CD4-positive, alpha-beta T cell treated with Interleukin-6 at 100 ng/mL for 8 hours (primary cell): Measurements from ENCODE around the gene RPF1.
A peak's percentile ranks its signal among the peaks of the same experiment; 100 is the strongest.
"Not testable (repeated sequence)": the region's sequence is repeated elsewhere in the genome, so short reads cannot be mapped to it uniquely, and the experiment has no call there.

ENCODE experiments used
- DNase-seq: peaks from one replicate; pipeline ENCODE4 v3.0.0-alpha.2; 2020; ENCODE audit warnings: mixed read lengths, low spot score

The RPF1 gene

DNA sequence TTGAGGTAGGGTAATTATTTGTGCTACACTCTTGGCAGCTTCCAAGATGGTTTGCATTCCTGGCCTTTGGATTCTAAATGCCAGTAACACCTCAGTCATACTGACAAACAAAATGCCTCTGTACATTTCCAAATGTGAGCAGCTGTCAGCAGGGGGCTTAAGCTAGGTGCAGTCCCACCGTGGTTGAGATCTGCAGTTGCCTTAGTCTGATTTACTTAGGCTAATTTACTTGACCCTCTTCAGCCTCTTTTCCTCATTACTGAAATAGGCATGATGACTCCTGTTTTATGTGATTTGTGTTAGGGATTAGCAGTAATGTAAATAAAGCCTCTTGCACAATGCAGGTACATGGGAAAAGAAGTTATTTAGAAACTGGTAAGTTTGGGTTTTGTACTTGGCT lies 13.7 kb downstream of the RPF1 start:
- DNase-seq: no peak

DNA sequence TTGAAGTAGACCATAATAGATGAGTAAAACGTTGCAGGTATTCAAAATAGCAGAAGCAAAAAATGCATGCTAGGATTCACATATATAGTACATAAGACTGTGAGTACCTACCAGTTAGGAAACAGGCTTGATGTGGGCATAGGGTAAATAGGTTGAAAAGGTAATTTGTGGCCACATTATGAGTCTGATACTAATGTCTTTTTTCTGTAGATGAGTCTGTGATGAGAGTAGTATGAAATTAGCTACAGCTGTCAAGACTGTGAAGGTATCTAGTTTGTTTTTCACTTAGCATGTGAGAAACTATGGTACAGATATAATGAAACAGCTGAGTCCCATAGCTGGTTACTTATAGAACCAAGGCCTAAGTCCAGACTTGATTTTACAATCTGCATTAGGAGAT lies 14.7 kb downstream of the RPF1 start:
- no peak for DNase-seq

DNA sequence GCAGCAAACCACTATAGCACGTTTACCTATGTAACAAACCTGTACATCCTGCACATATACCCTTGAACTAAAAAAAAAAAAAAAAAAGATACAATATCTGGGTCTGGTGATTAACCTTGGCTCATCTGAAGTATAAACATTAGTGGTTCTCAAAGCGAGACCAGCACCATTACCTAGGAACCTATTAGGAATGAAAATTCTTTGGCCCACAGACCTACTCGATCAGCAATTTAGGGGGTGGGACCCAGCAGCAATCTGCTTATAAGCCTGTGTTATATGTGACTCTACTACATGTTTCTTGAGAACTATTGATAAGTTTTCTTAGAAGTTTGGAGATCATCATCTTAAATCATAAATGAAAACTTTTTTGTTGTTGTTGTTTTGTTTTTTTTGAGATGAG lies 17.4 kb downstream of the RPF1 start:
- DNase-seq: no peak

DNA sequence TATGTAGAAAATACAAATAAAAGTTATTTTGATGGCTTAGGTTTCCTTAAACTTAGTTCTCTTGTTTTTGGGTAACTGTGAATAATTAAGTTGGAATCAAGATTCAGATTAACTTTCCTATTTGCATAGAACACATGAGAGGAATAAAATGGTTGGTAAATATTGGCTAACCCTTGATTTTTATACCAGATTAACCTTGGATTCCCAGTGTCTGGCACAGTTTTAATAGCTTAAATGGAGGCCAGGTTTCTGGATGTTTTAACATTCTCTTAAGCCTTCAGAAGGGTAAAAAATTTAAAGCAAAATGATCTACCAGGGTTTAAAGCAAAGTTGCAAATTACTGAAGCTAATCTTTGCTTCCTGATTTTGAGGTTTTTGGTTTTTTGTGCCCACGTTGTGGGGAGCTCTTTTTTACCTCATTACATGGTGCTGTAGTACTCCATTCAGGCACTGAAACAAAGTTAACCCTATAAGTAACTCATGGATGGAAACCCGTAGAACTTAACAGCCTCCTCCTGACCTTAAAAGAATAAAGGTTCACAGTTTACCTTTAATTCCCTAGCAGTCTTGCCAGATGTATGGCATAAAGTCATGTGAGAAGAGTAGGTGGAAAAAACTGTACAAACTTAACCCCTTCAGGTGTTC lies 18.7 kb downstream of the RPF1 start:
- DNase-seq: no peak

DNA sequence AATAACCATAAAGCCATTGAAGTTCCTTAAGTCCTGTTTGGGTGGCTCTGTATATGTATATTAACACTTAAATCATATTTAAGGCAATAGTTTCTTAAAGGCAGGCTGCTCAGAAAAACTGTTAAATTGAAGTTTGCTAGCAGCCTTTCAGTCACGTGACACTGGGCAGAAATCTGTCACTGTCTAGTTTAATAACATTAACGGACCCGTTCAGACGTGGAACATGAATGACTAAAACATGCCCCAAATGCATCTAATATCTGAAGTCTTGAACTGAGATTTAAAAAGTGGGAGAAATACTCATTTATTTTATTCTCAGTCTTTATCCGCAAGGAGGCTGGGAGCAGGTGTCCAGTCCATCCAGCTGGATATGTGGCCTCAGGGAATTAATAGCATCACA lies 23.9 kb downstream of the RPF1 start:
- no peak for DNase-seq

DNA sequence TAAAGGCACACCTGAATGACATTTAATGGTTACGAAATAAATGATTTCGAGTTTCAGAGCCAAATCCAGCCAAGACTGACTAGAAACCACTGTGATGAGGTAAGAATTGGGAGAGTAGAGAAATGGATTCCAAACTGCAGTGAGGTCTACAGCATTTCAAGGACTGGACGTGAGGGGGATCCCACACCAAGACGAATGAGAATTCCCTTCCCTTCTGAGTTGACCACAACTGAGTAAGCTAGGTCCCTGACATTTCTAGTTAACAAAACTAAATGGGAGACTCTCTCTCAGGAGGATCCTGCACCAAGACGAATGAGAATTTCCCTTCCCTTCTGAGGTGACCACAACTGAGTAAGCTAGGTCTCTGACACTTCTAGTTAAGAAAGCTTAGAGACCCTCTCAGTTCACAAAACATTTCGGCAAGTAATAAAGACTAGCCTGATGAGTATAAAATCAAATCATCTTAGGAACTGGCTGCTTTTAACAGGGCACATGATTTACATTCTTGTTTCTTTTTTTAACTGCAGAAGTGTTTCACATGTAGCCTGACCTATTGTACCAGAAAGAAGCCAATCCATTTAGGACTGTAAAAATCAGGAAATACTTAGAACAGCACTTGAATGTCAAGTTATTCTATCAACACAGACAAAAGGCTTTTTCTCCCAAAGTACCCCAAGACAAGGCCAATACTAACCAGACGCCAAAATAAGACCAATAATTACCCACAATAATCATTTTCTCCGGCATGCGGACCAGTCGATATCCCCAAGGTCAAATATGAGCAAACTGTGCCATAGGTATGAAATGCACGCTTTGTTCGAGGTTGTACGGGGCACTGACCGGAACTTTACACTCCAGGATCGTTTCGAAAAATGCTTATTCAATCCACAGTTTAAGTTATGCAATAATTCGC lies 25.8 kb downstream of the RPF1 start:
- DNase-seq: no peak

DNA sequence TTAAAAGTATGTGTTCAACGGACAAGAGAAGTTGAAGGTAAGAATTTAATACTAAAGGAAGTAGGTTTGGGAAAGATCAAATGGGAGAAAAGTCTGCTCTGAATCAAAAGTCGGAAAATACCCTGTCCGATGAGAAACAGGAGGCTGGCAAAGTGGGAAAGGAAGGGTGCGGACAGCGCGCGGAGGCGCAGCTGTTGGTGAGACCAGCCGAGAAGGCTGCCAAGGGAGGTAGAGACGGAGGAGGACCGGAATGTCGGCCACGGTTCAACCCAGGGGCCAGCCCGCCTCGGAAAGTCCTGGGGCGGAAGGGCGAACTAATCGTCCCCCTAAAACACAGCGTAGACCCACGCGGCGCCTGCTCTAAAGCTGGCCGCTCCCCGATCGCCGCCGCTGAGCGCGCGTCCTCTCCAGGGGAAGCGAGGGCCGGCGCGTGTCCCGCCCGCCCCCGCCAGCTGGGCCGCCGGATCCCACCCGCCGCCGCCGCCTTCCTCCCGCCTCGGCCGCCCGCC lies 26.5 kb downstream of the RPF1 start:
- DNase-seq: no peak

DNA sequence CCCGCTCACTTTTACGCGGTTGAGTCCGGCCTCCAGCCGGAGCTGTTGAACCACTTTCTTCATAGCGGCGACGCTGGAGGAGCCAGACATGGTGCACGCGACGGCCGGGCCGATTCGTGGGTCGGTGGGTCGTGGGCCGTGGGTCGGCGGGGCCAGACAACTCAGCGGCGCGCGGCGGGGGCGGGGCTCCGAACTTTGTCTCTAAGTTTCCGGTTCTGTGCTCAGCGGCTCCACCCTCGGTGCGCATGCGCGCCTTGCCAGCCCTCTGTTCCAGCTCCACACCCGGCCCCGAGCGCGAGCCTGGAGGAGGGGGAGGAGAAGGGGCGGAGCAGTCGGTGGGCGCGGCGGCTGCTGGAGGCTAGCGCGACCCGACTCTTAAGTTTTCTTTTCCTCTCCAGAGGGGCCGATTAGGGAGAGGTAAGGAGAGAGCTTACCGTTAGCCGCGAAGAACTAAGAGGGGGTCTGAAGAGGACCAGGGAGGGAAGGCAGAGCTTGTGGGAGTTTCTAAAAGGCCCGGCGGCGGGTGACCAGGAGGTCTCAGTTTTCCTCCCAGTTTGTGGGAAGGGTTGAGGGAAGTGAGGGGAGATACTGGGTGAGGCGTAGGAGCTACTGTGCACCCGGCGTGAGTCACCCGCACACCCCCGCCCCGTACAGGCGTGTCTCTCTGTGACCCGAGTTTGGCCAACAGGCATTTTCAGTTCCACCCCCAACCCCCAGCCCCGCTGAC lies 27.1 kb downstream of the RPF1 start, which contains the start of the genes GNG5 and SPATA1:
Gene GNG5 (minus strand): TSS at position 580 of the 727 bp plus-strand sequence. CDS start 490 bp downstream, at position 90.
Gene SPATA1 (plus strand): TSS at position 385 of the 727 bp plus-strand sequence. CDS start 9,974 bp downstream, outside the sequence.
- peak; percentile 97 for DNase-seq

DNA sequence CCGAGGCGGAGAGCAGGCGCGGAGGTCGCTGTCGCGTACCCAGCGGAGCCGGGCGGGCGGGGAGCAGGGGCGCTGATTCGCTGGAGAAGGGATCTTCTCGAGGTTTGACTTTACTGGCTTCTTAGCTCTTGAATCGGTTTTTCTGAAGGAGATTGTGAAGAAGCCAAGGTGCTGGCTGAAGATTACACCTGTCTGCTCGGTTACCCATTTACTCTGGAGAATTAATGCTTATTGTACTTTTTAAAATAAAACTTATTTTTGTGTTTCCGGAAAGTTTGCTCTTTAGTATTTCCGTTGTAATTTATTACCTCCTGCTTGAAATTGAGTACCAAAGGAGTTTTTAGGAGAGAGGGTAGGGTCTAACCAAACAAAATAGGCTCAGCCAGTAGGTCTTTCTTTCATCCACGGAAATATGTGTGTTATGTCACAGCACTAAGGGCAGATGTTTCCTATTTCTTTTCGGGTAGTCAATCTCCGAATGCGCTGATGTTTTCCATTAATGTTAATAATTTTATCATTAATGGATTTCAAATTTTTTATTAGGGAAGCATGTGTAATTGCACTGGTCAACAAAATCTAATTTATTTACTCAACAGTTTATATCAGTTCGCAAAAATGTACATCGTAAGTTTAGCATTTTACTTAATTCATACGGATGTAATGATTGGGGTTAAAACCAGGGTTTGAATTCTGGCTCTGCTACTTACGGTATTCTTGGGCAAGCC lies 27.8 kb downstream of the RPF1 start:
- no peak for DNase-seq

DNA sequence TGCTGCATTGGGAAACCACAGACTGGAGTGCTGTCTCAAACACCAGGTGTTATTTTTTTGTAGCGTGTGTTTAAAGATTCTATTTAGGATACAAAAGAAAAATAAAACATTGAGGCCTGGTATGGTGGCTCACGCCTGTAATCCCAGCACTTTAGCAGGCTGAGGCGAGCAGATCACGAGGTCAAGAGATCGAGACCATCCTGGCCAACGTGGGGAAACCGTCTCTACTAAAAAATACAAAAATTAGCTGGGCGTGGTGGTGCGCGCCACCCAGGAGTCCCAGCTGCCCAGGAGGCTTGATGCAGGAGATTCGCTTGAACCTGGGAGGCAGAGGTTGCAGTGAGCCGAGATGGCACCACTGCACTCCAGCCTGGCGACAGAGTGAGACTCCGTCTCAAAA lies 28.8 kb downstream of the RPF1 start:
- not testable (repeated sequence) for DNase-seq

DNA sequence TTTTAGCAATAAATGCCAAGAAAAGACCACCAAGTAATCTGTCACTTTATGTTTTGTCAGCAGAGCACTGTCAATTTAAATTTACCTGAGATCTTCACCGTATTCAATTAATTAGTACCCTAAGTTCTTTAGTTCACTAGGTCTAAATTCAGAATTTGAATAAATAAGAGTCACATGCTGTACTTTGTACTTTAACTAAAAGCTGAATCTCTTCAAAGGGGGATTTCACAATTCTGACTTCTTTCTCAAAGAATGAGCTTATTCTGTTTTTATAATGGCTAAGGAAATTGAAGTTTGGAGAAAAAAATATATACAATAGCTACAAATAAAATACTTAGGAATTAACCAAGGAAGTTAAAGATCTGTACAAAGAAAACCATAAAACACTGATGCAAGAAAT lies 29.4 kb downstream of the RPF1 start:
- DNase-seq: no peak

DNA sequence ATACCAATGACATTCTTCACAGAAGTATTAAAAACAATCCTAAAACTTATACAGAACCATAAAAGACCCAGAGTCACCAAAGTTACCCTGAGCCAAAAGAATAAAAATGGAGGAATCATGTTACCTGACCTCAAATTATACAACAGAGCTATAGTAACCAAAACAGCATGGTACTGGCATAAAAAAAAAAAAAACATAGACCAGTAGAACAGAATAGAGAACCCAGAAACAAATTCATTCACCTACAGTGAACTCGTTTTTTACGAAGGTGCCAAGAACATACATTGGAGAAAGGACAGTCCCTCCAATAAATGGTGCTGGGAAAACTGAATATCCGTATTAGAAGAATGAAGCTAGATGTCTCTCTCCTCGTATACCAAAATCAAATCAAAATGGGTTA lies 30.0 kb downstream of the RPF1 start:
- DNase-seq: no peak

DNA sequence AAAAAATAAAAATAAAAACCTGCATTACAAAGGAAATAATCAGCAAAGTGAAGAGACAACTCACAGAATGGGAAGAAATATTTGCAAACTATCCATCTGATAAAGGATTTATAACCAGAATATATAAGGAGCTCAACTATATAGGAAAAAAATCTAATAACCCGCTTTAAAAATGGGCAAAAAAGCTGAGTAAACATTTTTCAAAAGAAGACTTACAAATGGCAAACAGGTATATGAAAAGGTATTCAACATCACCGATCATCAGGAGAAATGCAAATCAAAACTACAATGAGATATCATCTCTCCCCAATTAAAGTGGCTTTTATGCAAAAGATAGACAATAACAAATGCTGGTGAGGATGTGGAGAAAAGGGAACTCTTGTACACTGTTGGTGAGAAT lies 31.1 kb downstream of the RPF1 start:
- no peak for DNase-seq

DNA sequence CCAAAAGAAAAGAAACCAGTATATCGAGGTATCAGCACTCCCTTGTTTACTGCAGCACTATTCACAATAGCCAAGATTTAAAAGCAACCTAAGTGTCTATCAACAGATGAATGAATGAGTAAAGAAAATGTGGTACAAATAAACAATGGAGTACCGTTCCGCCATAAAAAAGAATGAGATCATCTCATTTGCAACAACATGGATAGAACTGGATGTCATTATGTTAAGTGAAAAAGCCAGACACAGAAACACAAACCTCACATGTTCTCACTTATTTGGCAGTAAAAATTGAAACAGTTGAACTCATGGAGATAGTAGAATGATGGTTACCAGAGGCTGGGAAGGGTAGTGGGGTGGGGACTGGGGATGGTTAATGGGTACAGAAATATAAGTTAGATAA lies 31.6 kb downstream of the RPF1 start:
- no peak for DNase-seq

DNA sequence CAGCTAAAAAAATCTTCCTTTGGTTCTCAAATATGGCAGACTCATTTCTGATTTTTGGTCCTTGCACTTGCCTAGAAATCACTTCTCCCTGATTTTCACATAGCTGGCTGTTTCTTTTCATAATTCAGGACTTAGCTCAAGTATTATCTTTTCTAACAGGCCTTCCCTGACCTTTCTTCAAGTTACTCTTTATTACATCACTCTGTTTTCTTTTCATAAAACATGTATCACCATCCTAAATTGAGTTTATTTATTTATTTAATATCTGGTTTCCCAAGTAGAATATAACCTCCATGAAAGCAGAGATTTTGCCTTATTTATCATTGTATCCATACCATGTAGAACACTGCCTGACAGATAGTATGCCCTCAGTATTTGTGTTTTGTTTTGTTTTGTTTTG lies 45.5 kb downstream of the RPF1 start:
- DNase-seq: no peak

DNA sequence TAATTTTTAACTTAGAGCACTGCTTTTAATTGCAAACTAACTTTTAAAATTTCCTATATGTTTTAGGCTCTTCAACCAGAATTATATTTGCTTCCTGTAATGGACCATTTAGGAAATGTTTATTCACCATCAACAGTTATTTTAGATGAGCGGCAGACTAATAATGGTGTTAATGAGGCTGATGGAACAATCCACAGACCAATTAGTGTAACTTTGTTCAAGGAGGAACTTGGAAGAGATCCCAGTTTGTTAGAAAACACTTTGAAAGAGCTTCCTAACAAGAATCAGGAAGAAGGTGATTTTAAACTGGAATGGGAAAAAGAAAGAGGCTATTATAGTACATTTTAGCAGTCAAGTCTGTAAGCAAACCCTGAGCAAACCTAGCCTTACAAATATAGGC lies 46.7 kb downstream of the RPF1 start:
- DNase-seq: no peak

DNA sequence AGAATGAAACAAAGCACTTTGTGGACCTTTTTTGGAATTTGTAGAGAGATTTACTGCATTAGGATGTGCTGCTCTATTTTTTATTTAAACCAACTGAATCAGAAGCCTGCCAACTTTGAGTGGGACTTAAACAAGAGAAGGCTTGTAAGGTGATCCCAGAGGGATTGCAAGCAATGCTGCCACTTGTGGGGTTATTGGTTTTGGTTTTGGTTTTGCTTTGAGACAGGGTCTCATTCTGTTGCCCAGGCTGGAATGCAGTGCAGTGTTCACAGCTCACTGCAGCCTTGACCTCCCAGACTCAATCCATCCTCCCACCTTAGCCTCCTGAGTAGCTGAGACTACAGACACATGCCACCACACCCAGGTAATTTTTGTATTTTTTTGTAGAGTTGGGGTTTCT lies 59.5 kb downstream of the RPF1 start:
- DNase-seq: no peak

DNA sequence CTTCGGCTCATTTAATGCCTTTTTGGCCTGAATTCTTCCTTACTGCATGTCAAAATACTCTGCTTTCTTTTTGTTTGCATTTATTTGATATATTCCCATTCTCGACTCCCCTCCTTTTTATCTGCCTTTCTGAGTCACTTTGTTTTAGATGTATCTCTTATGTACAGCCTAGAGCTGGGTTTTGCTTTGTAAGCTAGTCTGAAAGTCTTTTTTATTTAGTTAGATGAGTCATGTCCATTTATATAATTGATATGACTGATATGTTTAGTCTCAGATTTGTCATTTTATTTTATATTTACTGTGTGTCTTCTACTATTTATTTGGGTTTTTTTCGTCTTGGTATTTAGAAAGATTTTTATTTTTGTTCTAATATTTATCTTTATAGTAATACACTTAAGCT lies 60.9 kb downstream of the RPF1 start:
- DNase-seq: no peak

DNA sequence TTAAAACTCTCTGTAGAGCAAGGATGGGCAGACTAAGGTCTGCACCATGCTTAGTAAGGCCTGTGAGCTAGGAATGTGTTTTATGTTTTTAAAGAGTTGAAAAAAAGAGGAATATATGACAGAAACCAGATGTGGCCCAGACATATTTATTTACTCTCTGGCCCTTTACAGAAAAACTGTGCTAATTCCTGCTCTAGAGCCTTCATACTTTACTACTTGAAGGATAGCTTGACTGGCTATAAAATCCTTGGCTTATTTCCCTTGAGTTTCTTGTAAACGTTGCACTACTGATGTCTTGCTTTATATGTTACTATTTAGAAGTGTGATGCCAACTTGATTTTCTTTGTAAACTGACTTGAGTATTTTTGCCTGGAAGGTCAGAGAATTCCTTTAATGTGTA lies 61.7 kb downstream of the RPF1 start:
- no peak for DNase-seq

DNA sequence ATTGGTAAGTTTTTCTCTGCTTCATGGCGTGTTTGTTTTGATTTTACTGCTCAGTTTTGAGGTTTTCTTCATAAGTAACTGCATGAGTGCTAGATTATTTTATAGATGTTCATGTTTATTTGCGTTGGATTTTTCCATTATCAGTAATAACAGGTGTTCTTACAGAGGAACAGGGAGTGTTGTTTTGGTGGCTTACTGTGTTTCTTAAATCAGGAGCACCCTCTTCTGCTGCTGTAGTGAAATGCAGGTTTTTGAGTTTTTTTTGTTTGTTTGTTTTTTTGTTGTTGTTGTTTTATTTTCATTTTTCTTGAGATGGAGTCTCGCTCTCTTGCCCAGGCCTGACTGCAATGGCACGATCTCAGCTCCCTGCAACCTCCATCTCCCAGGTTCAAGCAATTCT lies 62.6 kb downstream of the RPF1 start:
- DNase-seq: no peak
